ENCODE data around the gene SH2D2A.

GRCh38 chr1:156768610-156769295 lies 47.9 kb downstream of the SH2D2A start:
- no peak for TF ChIP-seq CTCF (IDR thresholded peaks at IDR 0.05; ENCODE audit: insufficient read depth, low read length, poor library complexity, severe bottlenecking)
- no peak for TF ChIP-seq EZH2phosphoT487 (conservative IDR thresholded peaks at IDR 0.05; ENCODE audit: low read length)

All from SU-DHL-6 (cell line).